SU-DHL-6 (cell line): ENCODE data around the gene IGFL4.

Experiments
- H2AFZ ChIP-seq: fragments of 200-600 bp; sonication (generic); 2 replicates; pipeline ENCODE4 v1.6.1; 2014; ENCODE audit warnings: low read depth, mild to moderate bottlenecking, moderate library complexity, mixed read lengths, antibody characterized with exemption, low read length; ENCODE audit not compliant: severe bottlenecking
- H3F3A ChIP-seq: fragments of 200-600 bp; shearing (Covaris generic); 2 replicates; pipeline ENCODE4 v1.6.0; 2016; ENCODE audit warnings: antibody characterized with exemption, mild to moderate bottlenecking; ENCODE audit not compliant: insufficient read depth
- H3K27ac ChIP-seq: fragments of 200-600 bp; sonication (generic); 2 replicates; pipeline ENCODE4 v1.5.1; 2016; ENCODE audit warnings: low read depth, mild to moderate bottlenecking, low read length, moderate library complexity, mixed read lengths
- H3K27me3 ChIP-seq: fragments of 200-600 bp; sonication (generic), shearing (Covaris generic); 2 replicates; pipeline ENCODE4 v1.6.0; 2014; ENCODE audit warnings: mild to moderate bottlenecking, low read length
- H3K36me3 ChIP-seq: fragments of 200-600 bp; sonication (generic); 2 replicates; pipeline ENCODE4 v1.6.1; 2014; ENCODE audit warnings: mild to moderate bottlenecking, low read length, mixed read lengths
- H3K4me2 ChIP-seq: fragments of 300-600, 200-600 bp; shearing (Covaris generic), sonication (generic); 2 replicates; pipeline ENCODE4 v1.6.0; 2014; ENCODE audit warnings: low read length, low read depth, mild to moderate bottlenecking; ENCODE audit not compliant: poor library complexity, severe bottlenecking
- H3K4me3 ChIP-seq: fragments of 200-600 bp; sonication (generic); 2 replicates; pipeline ENCODE4 v1.5.1; 2014; ENCODE audit warnings: antibody characterized with exemption, low read length, mild to moderate bottlenecking, mixed read lengths; ENCODE audit not compliant: insufficient read depth, poor library complexity, severe bottlenecking
- H3K79me2 ChIP-seq: fragments of 200-600 bp; sonication (generic); 2 replicates; pipeline ENCODE4 v1.6.1; 2014; ENCODE audit warnings: mild to moderate bottlenecking, low read length, moderate library complexity; ENCODE audit not compliant: insufficient read depth
- H3K9ac ChIP-seq: fragments of 200-600 bp; sonication (generic); 2 replicates; pipeline ENCODE4 v1.7.0; 2014; ENCODE audit warnings: mild to moderate bottlenecking, low read length
- H3K9me2 ChIP-seq: fragments of 200-600 bp; sonication (generic); replicated peaks from 2 replicates; pipeline ENCODE4 v1.6.1; 2014; ENCODE audit warnings: low read length; ENCODE audit not compliant: insufficient read depth
- H3K9me3 ChIP-seq: fragments of 200-600 bp; sonication (generic); 2 replicates; pipeline ENCODE4 v1.6.1; 2014; ENCODE audit warnings: low read length, mixed read lengths; ENCODE audit not compliant: insufficient read depth
- H4K20me1 ChIP-seq: fragments of 200-600 bp; sonication (generic); 2 replicates; pipeline ENCODE4 v1.6.1; 2014; ENCODE audit warnings: low read depth, mild to moderate bottlenecking, antibody characterized with exemption, low read length, moderate library complexity, mixed read lengths
- CTCF ChIP-seq: fragments of 200-600 bp; sonication (generic); IDR thresholded peaks from one replicate; pipeline ENCODE4 v1.5.1; 2017; ENCODE audit warnings: antibody characterized with exemption, mild to moderate bottlenecking, low read length, moderate library complexity; ENCODE audit not compliant: insufficient read depth, poor library complexity, severe bottlenecking
- EZH2phosphoT487 ChIP-seq: fragments of 200-600 bp; sonication (generic), shearing (Covaris generic); conservative IDR thresholded peaks from 2 replicates; pipeline ENCODE4 v1.6.1; 2018; ENCODE audit warnings: mild to moderate bottlenecking, antibody characterized with exemption, low read length, moderate library complexity, mixed read lengths

Gene IGFL4

GRCh38 chr19:46068345-46069258 is 27.8 kb upstream of the IGFL4 start:
- Histone ChIP-seq H3K9me2 (no peaks in the 10 kb centered on the region), H3F3A (no peaks in the 10 kb centered on the region), H3K9me3 (no peaks in the 10 kb centered on the region), H3K36me3 (no peaks in the 10 kb centered on the region), H3K9ac (no peak overlapping the region), H2AFZ (no peak overlapping the region), H3K79me2 (no peaks in the 10 kb centered on the region), H3K4me2 (no peak overlapping the region), H3K27me3 (no peaks in the 10 kb centered on the region), H3K27ac (no peak overlapping the region), H4K20me1 (no peaks in the 10 kb centered on the region), H3K4me3 (no peak overlapping the region)
- TF ChIP-seq EZH2phosphoT487 (no peak), CTCF (no peak)

GRCh38 chr19:46067691-46068090 is 26.9 kb upstream of the IGFL4 start:
- Histone ChIP-seq H3K9me2 (no peaks in the 10 kb centered on the region), H3K27me3 (no peaks in the 10 kb centered on the region), H2AFZ (no peak overlapping the region), H3F3A (no peaks in the 10 kb centered on the region), H4K20me1 (no peaks in the 10 kb centered on the region), H3K4me2 (no peak overlapping the region), H3K9me3 (no peaks in the 10 kb centered on the region), H3K4me3 (no peak overlapping the region), H3K79me2 (no peaks in the 10 kb centered on the region), H3K27ac (no peak overlapping the region), H3K9ac (no peak overlapping the region), H3K36me3 (no peaks in the 10 kb centered on the region)
- TF ChIP-seq CTCF, result no peak
- no peak for TF ChIP-seq EZH2phosphoT487

GRCh38 chr19:46066471-46066870 is 25.7 kb upstream of the IGFL4 start:
- H4K20me1 ChIP-seq, result no peaks in the 10 kb centered on the region
- no peaks in the 10 kb centered on the region for H3F3A ChIP-seq
- H3K4me2 ChIP-seq, result no peak overlapping the region
- H3K4me3 ChIP-seq, result no peak overlapping the region
- no peaks in the 10 kb centered on the region for H3K9me3 ChIP-seq
- H3K79me2 ChIP-seq, result no peaks in the 10 kb centered on the region
- no peaks in the 10 kb centered on the region for H3K9me2 ChIP-seq
- no peak overlapping the region for H3K27ac ChIP-seq
- H3K9ac ChIP-seq, result no peak overlapping the region
- H2AFZ ChIP-seq, result no peak overlapping the region
- TF ChIP-seq EZH2phosphoT487, result no peak
- TF ChIP-seq CTCF, result no peak
- H3K36me3 ChIP-seq, result no peaks in the 10 kb centered on the region
- no peaks in the 10 kb centered on the region for H3K27me3 ChIP-seq
